Measurements from ENCODE around the gene SLC34A3. TPM values are rescaled to one million over a fixed set of nuclear protein-coding genes. Genes with fewer than 3 reads are reported as not detected.
A peak's percentile ranks its signal among the peaks of the same experiment; 100 is the strongest.

SLC34A3 gene
- polyA plus RNA-seq, 2 of the 4 experiments (the other 2 are of a cell fraction): 0.05 TPM; not detected in 1

GRCh38 chr9:137219757-137220316, 10.9 kb upstream of the SLC34A3 start:
- no peak overlapping the region for H3K27ac ChIP-seq
- POLR2A ChIA-PET: interaction anchor here (1.6 kb wide), 1 partner anchor 21 kb away, joined by 6 read pairs; the partner anchor contains the start of gene TUBB4B
- TF ChIP-seq POLR2AphosphoS2 (conservative IDR thresholded peaks at IDR 0.05; ENCODE audit: low read length) (0 out of 2 replicates have a peak, but pooled peaks have one; percentile 40), TFCP2L1 (CRISPR knock-in tag; IDR thresholded peaks at IDR 0.05) (no peak)
- peaks cover 46% of the 10 kb centered on the region for H3K4me1 ChIP-seq
- H3K4me3 ChIP-seq: no peak overlapping the region
- no peak for ATAC-seq
- CTCF ChIA-PET: interaction anchor here (1.4 to 9.9 kb wide), 6 partner anchors 10 to 171 kb away, joined by 4 to 113 read pairs (median 11); partner anchors contain the start of gene TUBB4B
- FAIRE-seq: no peak
- 96% methylated on average over 7 of the region's 10 CpGs for WGBS (ENCODE audit: missing lambda C conversion rate)
- H3K4me2 ChIP-seq: no peak overlapping the region
- no peak for DNase-seq (ENCODE audit: low read depth in 1 of 2, low spot score in 1 of 2)
- H3K9me3 ChIP-seq: no peaks in the 10 kb centered on the region

GRCh38 chr9:137220317-137221094, 10.2 kb upstream of the SLC34A3 start:
- peaks cover 52% of the 10 kb centered on the region for H3K4me1 ChIP-seq
- H3K9me3 ChIP-seq: no peaks in the 10 kb centered on the region
- ChIA-PET CTCF (interaction anchor here (2.3 to 9.9 kb wide), 4 partner anchors 16 to 100 kb away, joined by 9 to 113 read pairs (median 42); partner anchors contain the start of gene TUBB4B), POLR2A (interaction anchor here (1.4 kb wide), 1 partner anchor 20 kb away, joined by 4 read pairs; no protein-coding TSS in a partner anchor)
- DNase-seq (ENCODE audit: low read depth in 1 of 2, low spot score in 1 of 2) (no peak), ATAC-seq (no peak), FAIRE-seq (no peak)
- H3K4me2 ChIP-seq: no peak overlapping the region
- H3K27ac ChIP-seq: no peak overlapping the region
- TF ChIP-seq MYC (IDR thresholded peaks at IDR 0.05; ENCODE audit: borderline replicate concordance, low read length): no peak
- TF ChIP-seq, protein P1, sequence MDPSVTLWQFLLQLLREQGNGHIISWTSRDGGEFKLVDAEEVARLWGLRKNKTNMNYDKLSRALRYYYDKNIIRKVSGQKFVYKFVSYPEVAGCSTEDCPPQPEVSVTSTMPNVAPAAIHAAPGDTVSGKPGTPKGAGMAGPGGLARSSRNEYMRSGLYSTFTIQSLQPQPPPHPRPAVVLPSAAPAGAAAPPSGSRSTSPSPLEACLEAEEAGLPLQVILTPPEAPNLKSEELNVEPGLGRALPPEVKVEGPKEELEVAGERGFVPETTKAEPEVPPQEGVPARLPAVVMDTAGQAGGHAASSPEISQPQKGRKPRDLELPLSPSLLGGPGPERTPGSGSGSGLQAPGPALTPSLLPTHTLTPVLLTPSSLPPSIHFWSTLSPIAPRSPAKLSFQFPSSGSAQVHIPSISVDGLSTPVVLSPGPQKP (IDR thresholded peaks at IDR 0.05; ENCODE audit: low read depth, low read length): no peak
- no peak for TF ChIP-seq HEYL (CRISPR knock-in tag; IDR thresholded peaks at IDR 0.05)
- no peak for TF ChIP-seq CEBPB (IDR thresholded peaks at IDR 0.05)
- TF ChIP-seq FOSB (CRISPR knock-in tag; IDR thresholded peaks at IDR 0.05): no peak
- no peak for TF ChIP-seq NR3C1 (IDR thresholded peaks at IDR 0.05)
- TF ChIP-seq, protein P2, sequence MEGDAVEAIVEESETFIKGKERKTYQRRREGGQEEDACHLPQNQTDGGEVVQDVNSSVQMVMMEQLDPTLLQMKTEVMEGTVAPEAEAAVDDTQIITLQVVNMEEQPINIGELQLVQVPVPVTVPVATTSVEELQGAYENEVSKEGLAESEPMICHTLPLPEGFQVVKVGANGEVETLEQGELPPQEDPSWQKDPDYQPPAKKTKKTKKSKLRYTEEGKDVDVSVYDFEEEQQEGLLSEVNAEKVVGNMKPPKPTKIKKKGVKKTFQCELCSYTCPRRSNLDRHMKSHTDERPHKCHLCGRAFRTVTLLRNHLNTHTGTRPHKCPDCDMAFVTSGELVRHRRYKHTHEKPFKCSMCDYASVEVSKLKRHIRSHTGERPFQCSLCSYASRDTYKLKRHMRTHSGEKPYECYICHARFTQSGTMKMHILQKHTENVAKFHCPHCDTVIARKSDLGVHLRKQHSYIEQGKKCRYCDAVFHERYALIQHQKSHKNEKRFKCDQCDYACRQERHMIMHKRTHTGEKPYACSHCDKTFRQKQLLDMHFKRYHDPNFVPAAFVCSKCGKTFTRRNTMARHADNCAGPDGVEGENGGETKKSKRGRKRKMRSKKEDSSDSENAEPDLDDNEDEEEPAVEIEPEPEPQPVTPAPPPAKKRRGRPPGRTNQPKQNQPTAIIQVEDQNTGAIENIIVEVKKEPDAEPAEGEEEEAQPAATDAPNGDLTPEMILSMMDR (IDR thresholded peaks at IDR 0.05): no peak
- no peak overlapping the region for H3K4me3 ChIP-seq
- WGBS (ENCODE audit: missing lambda C conversion rate): 96% methylated on average over 41 of the region's 52 CpGs

- CTCF ChIA-PET: interaction anchor here (9.0 to 9.9 kb wide), 2 partner anchors 16 to 101 kb away, joined by 71 to 113 read pairs; partner anchors contain the start of gene TUBB4B
- TF ChIP-seq E2F6 (IDR thresholded peaks at IDR 0.05; ENCODE audit: borderline replicate concordance, low read depth) (no peak), CBX2 (IDR thresholded peaks at IDR 0.05; ENCODE audit: borderline replicate concordance, low read depth) (no peak), FOXS1 (CRISPR knock-in tag; IDR thresholded peaks at IDR 0.05) (no peak)
- TF ChIP-seq, protein P3, sequence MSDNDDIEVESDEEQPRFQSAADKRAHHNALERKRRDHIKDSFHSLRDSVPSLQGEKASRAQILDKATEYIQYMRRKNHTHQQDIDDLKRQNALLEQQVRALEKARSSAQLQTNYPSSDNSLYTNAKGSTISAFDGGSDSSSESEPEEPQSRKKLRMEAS (IDR thresholded peaks at IDR 0.05): no peak
- POLR2A ChIA-PET: interaction anchor here (1.4 kb wide), 1 partner anchor 19 kb away, joined by 4 read pairs; no protein-coding TSS in a partner anchor
- FAIRE-seq (no peak), ATAC-seq (no peak), DNase-seq (ENCODE audit: low read depth in 1 of 2, low spot score in 1 of 2) (no peak)
- Histone ChIP-seq H3K4me1 (peaks cover 58% of the 10 kb centered on the region), H3K4me2 (peak overlapping the region; percentile 82; the same call in 2 of the 3 replicates), H3K4me3 (no peak overlapping the region), H3K27ac (peak overlapping the region in 1 of 2 experiments; percentile 89; a peak in 3 of 6 replicates), H3K9me3 (no peaks in the 10 kb centered on the region)
- 96% methylated on average over 5 of the region's 14 CpGs for WGBS (ENCODE audit: missing lambda C conversion rate)
These were observed 9.6 kb upstream of the SLC34A3 start for GRCh38 chr9:137221095-137221505.
